ENCODE measurements around the gene BLM.

DNA sequence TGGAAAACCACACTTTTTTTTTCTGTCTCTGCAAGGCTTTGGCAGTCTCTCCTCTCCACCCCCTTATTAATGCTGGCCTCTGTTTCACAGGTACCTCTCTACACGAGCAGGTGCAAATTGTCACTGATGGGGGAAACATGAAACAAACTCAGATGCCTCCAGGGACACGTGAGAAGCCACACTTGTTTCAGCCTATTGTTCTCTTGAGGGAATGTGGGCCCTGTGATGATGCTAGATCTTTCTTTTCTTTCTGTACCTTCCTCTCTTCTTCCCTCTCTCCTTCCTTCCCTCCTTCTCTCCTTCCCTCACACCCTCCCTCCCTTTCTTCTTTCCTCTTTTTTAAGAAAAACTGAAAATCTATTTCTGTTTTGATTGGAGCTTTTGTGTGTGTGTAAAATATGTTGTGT lies 5.7 kb upstream of the BLM start:
- TF ChIP-seq, protein P1, sequence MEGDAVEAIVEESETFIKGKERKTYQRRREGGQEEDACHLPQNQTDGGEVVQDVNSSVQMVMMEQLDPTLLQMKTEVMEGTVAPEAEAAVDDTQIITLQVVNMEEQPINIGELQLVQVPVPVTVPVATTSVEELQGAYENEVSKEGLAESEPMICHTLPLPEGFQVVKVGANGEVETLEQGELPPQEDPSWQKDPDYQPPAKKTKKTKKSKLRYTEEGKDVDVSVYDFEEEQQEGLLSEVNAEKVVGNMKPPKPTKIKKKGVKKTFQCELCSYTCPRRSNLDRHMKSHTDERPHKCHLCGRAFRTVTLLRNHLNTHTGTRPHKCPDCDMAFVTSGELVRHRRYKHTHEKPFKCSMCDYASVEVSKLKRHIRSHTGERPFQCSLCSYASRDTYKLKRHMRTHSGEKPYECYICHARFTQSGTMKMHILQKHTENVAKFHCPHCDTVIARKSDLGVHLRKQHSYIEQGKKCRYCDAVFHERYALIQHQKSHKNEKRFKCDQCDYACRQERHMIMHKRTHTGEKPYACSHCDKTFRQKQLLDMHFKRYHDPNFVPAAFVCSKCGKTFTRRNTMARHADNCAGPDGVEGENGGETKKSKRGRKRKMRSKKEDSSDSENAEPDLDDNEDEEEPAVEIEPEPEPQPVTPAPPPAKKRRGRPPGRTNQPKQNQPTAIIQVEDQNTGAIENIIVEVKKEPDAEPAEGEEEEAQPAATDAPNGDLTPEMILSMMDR (IDR thresholded peaks at IDR 0.05): no peak
- TF ChIP-seq POLR2A (IDR thresholded peaks at IDR 0.05): no peak
- no peak for TF ChIP-seq EP300 (IDR thresholded peaks at IDR 0.05)

Measured in ovary (tissue), 3 donors.